ENCODE data around the gene LBH. TPM values are rescaled to one million over a fixed set of nuclear protein-coding genes. Genes with fewer than 3 reads are reported as not detected.
A peak's percentile ranks its signal among the peaks of the same experiment; 100 is the strongest.

The LBH gene
- total and polyA plus RNA-seq, 2 donors (not counting 3 experiments of a cell fraction or from before 2014, with no cell fraction given): 5.3 to 5.5 TPM

DNA sequence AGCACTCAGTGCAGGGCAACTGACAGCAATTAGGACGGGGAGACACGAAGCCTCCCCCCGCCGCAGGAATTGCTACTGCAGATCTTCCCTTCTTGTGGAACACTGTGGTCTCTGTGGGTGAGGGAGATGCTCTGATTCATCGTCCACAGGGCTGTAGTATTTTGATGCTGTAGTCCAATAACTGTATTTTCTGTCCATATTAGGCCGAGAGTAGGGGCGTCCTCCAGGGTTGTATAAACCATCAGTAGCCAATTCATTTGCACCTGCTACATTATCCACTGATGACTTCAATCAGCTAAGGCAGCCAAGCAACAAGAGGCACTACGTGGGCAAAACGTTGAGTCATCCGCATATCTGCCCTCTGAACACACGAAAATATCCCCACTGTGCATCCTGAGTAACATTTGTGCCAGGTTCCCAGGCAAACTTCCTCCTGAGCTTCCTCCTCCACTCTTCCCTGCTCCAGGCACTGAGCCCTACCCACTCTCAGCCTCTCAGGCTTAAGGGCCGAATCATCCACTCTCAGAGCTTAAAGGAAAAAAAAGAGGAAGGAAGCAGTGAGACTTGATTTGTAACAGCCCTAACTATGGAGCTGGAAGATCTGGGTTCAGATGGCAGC, 62.1 kb downstream of the LBH start:
- no peak overlapping the region for H3K27ac ChIP-seq (ENCODE audit: insufficient read depth, low read depth, low read length)
- dilution Hi-C loops (cut with MboI; ENCODE audit: extremely low pct_ligation_motif_present, low sequenced_read_pairs): no loop called here
- H2AFZ ChIP-seq (ENCODE audit: low read depth, low read length): no peak overlapping the region
- CTCF ChIA-PET: interaction anchor here (0.9 kb wide), 1 partner anchor 418 kb away, joined by 3 read pairs; no protein-coding TSS in a partner anchor
- H3K4me2 ChIP-seq (ENCODE audit: insufficient read depth, low read length): no peak overlapping the region
- no peaks in the 10 kb centered on the region for H3K4me1 ChIP-seq (ENCODE audit: control insufficient read depth, extremely low read depth, insufficient read depth, low read length)
- no peaks in the 10 kb centered on the region for H3K36me3 ChIP-seq (ENCODE audit: control insufficient read depth in 2 of 2, extremely low read depth in 1 of 2, insufficient read depth in 2 of 2, low read length in 2 of 2)
- DNase-seq (ENCODE audit: low read depth, low spot score) (peak; percentile 11), FAIRE-seq (no peak)
- H3K9ac ChIP-seq (replicated peaks; ENCODE audit: extremely low read depth, insufficient read depth, low read length): no peak overlapping the region
- no peaks in the 10 kb centered on the region for H4K20me1 ChIP-seq (replicated peaks; ENCODE audit: control insufficient read depth, extremely low read depth, insufficient read depth, low read length)
- no peak for TF ChIP-seq MYC (IDR thresholded peaks at IDR 0.05; ENCODE audit: low read depth, low read length)
- no peak for TF ChIP-seq GATA2 (IDR thresholded peaks at IDR 0.05; ENCODE audit: insufficient read depth, insufficient read length, low read depth, low read length)
- TF ChIP-seq FOS (IDR thresholded peaks at IDR 0.05; ENCODE audit: borderline replicate concordance, insufficient read depth, low read length): peak; percentile 45
- no peaks in the 10 kb centered on the region for H3K27me3 ChIP-seq (ENCODE audit: control insufficient read depth in 2 of 2, insufficient read depth in 2 of 2, low read length in 2 of 2)
- no peaks in the 10 kb centered on the region for H3K9me3 ChIP-seq (replicated peaks; ENCODE audit: control insufficient read depth, insufficient read depth, low read length)
- no peaks in the 10 kb centered on the region for H3K79me2 ChIP-seq (ENCODE audit: control insufficient read depth, insufficient read depth, low read length)
- POLR2A ChIA-PET: no interaction called here
- intact Hi-C loops (cut with micrococcal nuclease): no loop called here
- H3K9me1 ChIP-seq (replicated peaks; ENCODE audit: control insufficient read depth, extremely low read depth, insufficient read depth, low read length): no peaks in the 10 kb centered on the region
- no TSS peak for BruUV-seq (replicated peaks)
- H3K4me3 ChIP-seq (replicated peaks in 1 of 3; ENCODE audit: insufficient read depth in 1 of 3, low read depth in 1 of 3, low read length in 3 of 3): no peak overlapping the region

DNA sequence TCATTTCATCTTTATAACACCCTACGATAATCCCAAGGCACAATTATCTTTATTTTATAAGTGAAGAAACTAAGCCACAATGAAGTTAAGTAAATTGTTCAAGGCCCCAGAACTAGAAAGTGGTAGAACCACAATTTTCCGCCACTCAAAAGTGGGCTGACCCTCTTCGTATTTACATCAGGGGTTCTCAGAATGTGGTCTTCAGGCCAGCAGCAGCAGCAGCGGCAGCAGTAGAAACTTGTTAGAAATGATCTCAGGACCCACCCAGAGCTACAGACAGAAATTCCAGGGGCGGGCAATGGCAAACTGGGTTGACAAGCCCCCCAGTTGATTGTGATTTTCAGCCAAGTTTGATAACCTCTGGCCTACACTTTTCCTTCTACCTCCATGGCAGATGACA, 62.8 kb downstream of the LBH start:
- CTCF ChIA-PET: interaction anchor here (0.9 kb wide), 1 partner anchor 418 kb away, joined by 3 read pairs; no protein-coding TSS in a partner anchor
- intact Hi-C loops (cut with micrococcal nuclease): no loop called here
- H3K4me3 ChIP-seq (replicated peaks in 1 of 3; ENCODE audit: insufficient read depth in 1 of 3, low read depth in 1 of 3, low read length in 3 of 3): no peak overlapping the region
- no peak overlapping the region for H3K27ac ChIP-seq (ENCODE audit: insufficient read depth, low read depth, low read length)
- FAIRE-seq: no peak
- no peak for TF ChIP-seq JUN (IDR thresholded peaks at IDR 0.05; ENCODE audit: borderline replicate concordance, insufficient read depth, insufficient read length, low read depth)
- TF ChIP-seq, protein P1, sequence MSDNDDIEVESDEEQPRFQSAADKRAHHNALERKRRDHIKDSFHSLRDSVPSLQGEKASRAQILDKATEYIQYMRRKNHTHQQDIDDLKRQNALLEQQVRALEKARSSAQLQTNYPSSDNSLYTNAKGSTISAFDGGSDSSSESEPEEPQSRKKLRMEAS (IDR thresholded peaks at IDR 0.05; ENCODE audit: insufficient read depth, insufficient read length): no peak
- no peak for TF ChIP-seq GATA2 (IDR thresholded peaks at IDR 0.05; ENCODE audit: insufficient read depth, insufficient read length, low read depth, low read length)
- no peak for TF ChIP-seq FOS (IDR thresholded peaks at IDR 0.05; ENCODE audit: borderline replicate concordance, insufficient read depth, low read length)
- TF ChIP-seq POLR2AphosphoS5 (IDR thresholded peaks at IDR 0.05; ENCODE audit: insufficient read depth, low read depth, low read length): no peak
- TF ChIP-seq POLR2A (IDR thresholded peaks at IDR 0.05; ENCODE audit: low read depth, low read length): no peak
- TF ChIP-seq, protein P2, sequence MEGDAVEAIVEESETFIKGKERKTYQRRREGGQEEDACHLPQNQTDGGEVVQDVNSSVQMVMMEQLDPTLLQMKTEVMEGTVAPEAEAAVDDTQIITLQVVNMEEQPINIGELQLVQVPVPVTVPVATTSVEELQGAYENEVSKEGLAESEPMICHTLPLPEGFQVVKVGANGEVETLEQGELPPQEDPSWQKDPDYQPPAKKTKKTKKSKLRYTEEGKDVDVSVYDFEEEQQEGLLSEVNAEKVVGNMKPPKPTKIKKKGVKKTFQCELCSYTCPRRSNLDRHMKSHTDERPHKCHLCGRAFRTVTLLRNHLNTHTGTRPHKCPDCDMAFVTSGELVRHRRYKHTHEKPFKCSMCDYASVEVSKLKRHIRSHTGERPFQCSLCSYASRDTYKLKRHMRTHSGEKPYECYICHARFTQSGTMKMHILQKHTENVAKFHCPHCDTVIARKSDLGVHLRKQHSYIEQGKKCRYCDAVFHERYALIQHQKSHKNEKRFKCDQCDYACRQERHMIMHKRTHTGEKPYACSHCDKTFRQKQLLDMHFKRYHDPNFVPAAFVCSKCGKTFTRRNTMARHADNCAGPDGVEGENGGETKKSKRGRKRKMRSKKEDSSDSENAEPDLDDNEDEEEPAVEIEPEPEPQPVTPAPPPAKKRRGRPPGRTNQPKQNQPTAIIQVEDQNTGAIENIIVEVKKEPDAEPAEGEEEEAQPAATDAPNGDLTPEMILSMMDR (IDR thresholded peaks at IDR 0.05; ENCODE audit: extremely low read depth in 1 of 2, insufficient read depth in 1 of 2, low read depth in 1 of 2, low read length in 2 of 2): no peak
- TF ChIP-seq EZH2 (IDR thresholded peaks at IDR 0.05; ENCODE audit: borderline replicate concordance, low read depth, low read length, severe bottlenecking): no peak
- TF ChIP-seq MYC (IDR thresholded peaks at IDR 0.05; ENCODE audit: low read depth, low read length): no peak
- H3K9ac ChIP-seq (replicated peaks; ENCODE audit: extremely low read depth, insufficient read depth, low read length): no peak overlapping the region
- H3K27me3 ChIP-seq (ENCODE audit: control insufficient read depth in 2 of 2, insufficient read depth in 2 of 2, low read length in 2 of 2): no peaks in the 10 kb centered on the region
- no peak overlapping the region for H3K4me2 ChIP-seq (ENCODE audit: insufficient read depth, low read length)
- no peaks in the 10 kb centered on the region for H3K79me2 ChIP-seq (ENCODE audit: control insufficient read depth, insufficient read depth, low read length)
- no peaks in the 10 kb centered on the region for H3K36me3 ChIP-seq (ENCODE audit: control insufficient read depth in 2 of 2, extremely low read depth in 1 of 2, insufficient read depth in 2 of 2, low read length in 2 of 2)
- POLR2A ChIA-PET: no interaction called here
- no peaks in the 10 kb centered on the region for H4K20me1 ChIP-seq (replicated peaks; ENCODE audit: control insufficient read depth, extremely low read depth, insufficient read depth, low read length)
- no peak overlapping the region for H2AFZ ChIP-seq (ENCODE audit: low read depth, low read length)
- BruUV-seq (replicated peaks): no TSS peak
- no peaks in the 10 kb centered on the region for H3K4me1 ChIP-seq (ENCODE audit: control insufficient read depth, extremely low read depth, insufficient read depth, low read length)
- no peaks in the 10 kb centered on the region for H3K9me3 ChIP-seq (replicated peaks; ENCODE audit: control insufficient read depth, insufficient read depth, low read length)
- H3K9me1 ChIP-seq (replicated peaks; ENCODE audit: control insufficient read depth, extremely low read depth, insufficient read depth, low read length): no peaks in the 10 kb centered on the region
- no peak for DNase-seq (ENCODE audit: low read depth, low spot score)
- dilution Hi-C loops (cut with MboI; ENCODE audit: extremely low pct_ligation_motif_present, low sequenced_read_pairs): no loop called here

Data from endothelial cell of umbilical vein (primary cell).